Smooth muscle cell (in vitro differentiated cells): ENCODE data around the gene NUFIP2. TPM values are rescaled to one million over a fixed set of nuclear protein-coding genes. Genes with fewer than 3 reads are reported as not detected.
A peak's percentile ranks its signal among the peaks of the same experiment; 100 is the strongest.

Experiments used
- DNase-seq: peaks from one replicate; lab custom pipeline; 2025; ENCODE audit not compliant: unreplicated experiment; lab: John Stamatoyannopoulos, UW
- H2AFZ ChIP-seq: fragments of 200-600 bp; sonication (generic); 2 replicates; pipeline ENCODE4 v1.6.0; 2016; ENCODE audit warnings: antibody characterized with exemption, low read depth, mild to moderate bottlenecking
- H3F3A ChIP-seq: fragments of 200-600 bp; sonication (generic); 2 replicates; pipeline ENCODE4 v1.6.0; 2017; ENCODE audit warnings: antibody characterized with exemption, low read depth
- H3K27ac ChIP-seq: fragments of 200-600 bp; sonication (generic); 2 replicates; pipeline ENCODE4 v1.5.1; 2016; ENCODE audit warnings: low read depth, mild to moderate bottlenecking
- H3K27me3 ChIP-seq: fragments of 200-600 bp; sonication (generic); 2 replicates; pipeline ENCODE4 v1.6.1; 2016; ENCODE audit warnings: low read depth, mild to moderate bottlenecking
- H3K36me3 ChIP-seq: fragments of 200-600 bp; sonication (generic); 2 replicates; pipeline ENCODE4 v1.5.1; 2016; ENCODE audit warnings: low read depth
- H3K4me1 ChIP-seq: fragments of 200-600 bp; sonication (generic); 2 replicates; pipeline ENCODE4 v1.5.1; 2016; ENCODE audit warnings: low read depth
- H3K4me2 ChIP-seq: fragments of 200-600 bp; sonication (generic); 2 replicates; pipeline ENCODE4 v1.6.0; 2016; ENCODE audit warnings: mild to moderate bottlenecking
- H3K4me3 ChIP-seq: fragments of 200-600 bp; sonication (generic); 2 replicates; pipeline ENCODE4 v1.5.1; 2016; ENCODE audit warnings: mild to moderate bottlenecking
- H3K79me2 ChIP-seq: fragments of 200-600 bp; sonication (generic); 2 replicates; pipeline ENCODE4 v1.6.0; 2016; ENCODE audit warnings: low read depth, mild to moderate bottlenecking
- H3K9ac ChIP-seq: fragments of 200-600 bp; sonication (generic); 2 replicates; pipeline ENCODE4 v1.6.0; 2016; ENCODE audit warnings: low read depth
- H3K9me3 ChIP-seq: fragments of 200-600 bp; sonication (generic); replicated peaks from 2 replicates; pipeline ENCODE4 v1.5.1; 2016; ENCODE audit warnings: low read depth
- H4K20me1 ChIP-seq: fragments of 200-600 bp; sonication (generic); 2 replicates; pipeline ENCODE4 v1.6.0; 2016; ENCODE audit warnings: low read depth
- CTCF ChIP-seq: fragments of 200-600 bp; sonication (generic); IDR thresholded peaks from 2 replicates; pipeline ENCODE4 v1.5.1; 2017; ENCODE audit warnings: borderline replicate concordance, mild to moderate bottlenecking, antibody characterized with exemption; ENCODE audit not compliant: insufficient read depth, poor library complexity, severe bottlenecking
- WGBS: methylation state at CpG from one replicate; pipeline ENCODE4 v1.1.7; 2016; ENCODE audit warnings: low lambda C conversion rate; 5-methylcytosine and 5-hydroxymethylcytosine counted together
- polyA plus RNA-seq: library from polyadenylated mRNA; unstranded; fragments of >200 nt; fragmentation: Nextera tagmentation; extraction: Ambion mirVana; gene quantifications from 2 replicates; pipeline ENCODE4 v1.2.1, GENCODE V29; 2016
- total RNA-seq: library from RNA; depleted of rRNA; stranded (reverse); fragments of >200 nt; gene quantifications from 2 replicates; pipeline ENCODE4 v1.2.3, GENCODE V29; 2014

NUFIP2 gene
- total and polyA plus RNA-seq, 2 experiments from 2014 or later = 8.9 to 50.3 TPM

DNA sequence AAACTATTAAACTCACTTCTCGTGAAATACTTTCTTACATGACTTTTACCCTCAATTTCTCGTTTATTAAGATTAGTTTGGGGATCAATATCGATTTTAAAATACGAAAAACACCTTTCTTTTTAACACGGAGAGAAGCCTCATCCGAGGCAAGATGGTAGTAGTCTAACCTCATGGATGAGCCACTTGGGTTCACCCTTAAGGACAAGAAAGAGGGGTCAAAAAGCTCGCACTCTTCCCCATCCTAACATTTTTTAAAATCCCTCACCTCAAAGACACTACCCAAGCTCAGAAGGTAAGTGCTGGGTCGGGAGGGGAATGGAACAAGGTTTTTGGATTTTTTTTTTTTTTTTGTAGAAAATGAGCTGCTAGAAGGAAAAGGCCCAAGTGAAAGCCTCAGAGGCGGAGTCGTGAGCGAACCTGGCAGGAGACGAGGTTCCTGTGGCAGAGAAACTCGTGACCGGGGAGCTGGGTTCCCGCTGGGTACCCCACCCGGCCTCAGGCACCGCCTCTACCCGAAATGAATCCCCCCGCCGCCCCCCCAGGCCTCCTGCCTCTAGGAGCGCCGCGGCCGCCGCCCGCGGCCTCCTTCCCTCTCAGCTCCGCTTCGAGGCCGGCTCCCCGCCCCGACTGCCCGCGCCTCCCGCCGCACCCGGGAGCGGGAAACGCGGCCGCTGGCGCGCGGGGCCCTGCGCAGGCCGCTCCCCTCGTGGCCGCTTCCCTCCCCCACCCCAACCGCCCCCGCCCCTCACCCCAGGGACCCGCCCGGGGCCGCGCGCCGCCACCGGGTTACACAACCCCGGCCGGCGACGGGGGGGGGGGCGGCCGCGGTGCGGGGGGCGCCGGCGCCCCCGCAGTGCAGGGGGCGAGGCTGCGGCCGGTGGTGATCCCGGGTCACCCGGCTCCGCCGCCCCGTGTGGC is 1.6 kb downstream of the NUFIP2 start:
- TF ChIP-seq CTCF = no peak
- Histone ChIP-seq H3F3A (peaks cover 9% of the 10 kb centered on the region), H3K4me1 (peaks cover 14% of the 10 kb centered on the region), H3K4me2 (peak overlapping the region; percentile 86), H3K36me3 (peaks cover 5% of the 10 kb centered on the region), H3K27me3 (no peaks in the 10 kb centered on the region), H3K27ac (peak overlapping the region; percentile 89), H4K20me1 (peaks cover 55% of the 10 kb centered on the region), H3K4me3 (peak overlapping the region; percentile 84), H3K9ac (peak overlapping the region; percentile 95), H3K9me3 (no peaks in the 10 kb centered on the region), H2AFZ (no peak overlapping the region), H3K79me2 (peaks cover 59% of the 10 kb centered on the region)
- under 1% methylated on average over 23 of the region's 77 CpGs for WGBS
- DNase-seq = peak; percentile 40

GRCh38 chr17:29291163-29291752 is 2.7 kb downstream of the NUFIP2 start:
- TF ChIP-seq CTCF = peak; percentile 62
- Histone ChIP-seq H3F3A (peaks cover 9% of the 10 kb centered on the region), H3K4me2 (peak overlapping the region; percentile 86), H3K4me1 (peaks cover 14% of the 10 kb centered on the region), H3K36me3 (peaks cover 5% of the 10 kb centered on the region), H3K9ac (peak overlapping the region; percentile 61), H3K4me3 (peak overlapping the region; percentile 84), H3K27ac (peak overlapping the region; percentile 89), H3K27me3 (no peaks in the 10 kb centered on the region), H3K9me3 (no peaks in the 10 kb centered on the region), H3K79me2 (peaks cover 70% of the 10 kb centered on the region), H2AFZ (no peak overlapping the region), H4K20me1 (peaks cover 66% of the 10 kb centered on the region)
- WGBS = 8% methylated on average over 5 of the region's 5 CpGs
- DNase-seq = no peak

DNA sequence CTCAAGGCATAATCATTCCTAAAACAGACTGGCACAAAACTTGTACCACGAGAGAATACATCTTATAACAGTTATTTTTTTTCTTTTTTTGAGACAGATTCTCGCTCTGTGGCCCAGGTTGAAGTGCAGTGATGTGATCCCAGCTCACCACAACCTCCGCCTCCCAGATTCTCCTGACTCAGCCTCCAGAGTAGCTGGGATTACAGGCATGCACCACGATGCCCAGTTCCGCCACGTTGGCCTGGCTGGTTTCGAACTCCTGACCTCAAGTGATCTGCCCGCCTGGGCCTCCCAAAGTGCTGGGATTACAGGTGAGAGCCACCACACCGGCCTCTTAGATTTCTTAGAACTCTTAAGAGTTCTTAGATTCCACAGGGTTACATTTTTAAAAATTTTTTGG is 4.1 kb downstream of the NUFIP2 start:
- Histone ChIP-seq H3K4me2 (peak overlapping the region; percentile 86), H3F3A (peaks cover 9% of the 10 kb centered on the region), H3K4me3 (peak overlapping the region; percentile 84), H3K4me1 (peaks cover 14% of the 10 kb centered on the region), H3K36me3 (peaks cover 15% of the 10 kb centered on the region), H3K9ac (no peak overlapping the region), H2AFZ (no peak overlapping the region), H3K79me2 (peaks cover 84% of the 10 kb centered on the region), H4K20me1 (peaks cover 80% of the 10 kb centered on the region), H3K27ac (no peak overlapping the region), H3K27me3 (no peaks in the 10 kb centered on the region), H3K9me3 (no peaks in the 10 kb centered on the region)
- 93% methylated on average over 9 of the region's 9 CpGs for WGBS
- DNase-seq = no peak
- TF ChIP-seq CTCF = no peak
